NCI-H2227 (cell line): ENCODE results near the gene SP4.
"Not testable (repeated sequence)": the region's sequence is repeated elsewhere in the genome, so short reads cannot be mapped to it uniquely, and the experiment has no call there.

Source experiments
- DNase-seq: peaks from one replicate; lab custom pipeline; 2025; ENCODE audit not compliant: unreplicated experiment; lab: John Stamatoyannopoulos, UW

The SP4 gene

GRCh38 chr7:21524680-21525079 is 96.8 kb downstream of the SP4 start:
- no peak for DNase-seq

GRCh38 chr7:21526007-21526406 is 98.1 kb downstream of the SP4 start:
- DNase-seq, result no peak

- no peak for DNase-seq
These were observed 98.6 kb downstream of the SP4 start for GRCh38 chr7:21526448-21526847.

- DNase-seq, result not testable (repeated sequence)
These were observed 104.6 kb downstream of the SP4 start for GRCh38 chr7:21532485-21532884.

- DNase-seq, result not testable (repeated sequence)
These were observed 105.8 kb downstream of the SP4 start for GRCh38 chr7:21533646-21534045.

GRCh38 chr7:21536445-21537118 is 108.7 kb downstream of the SP4 start:
- not testable (repeated sequence) for DNase-seq

GRCh38 chr7:21538936-21539495 is 111.1 kb downstream of the SP4 start:
- no peak for DNase-seq

- peak; percentile 84 for DNase-seq
These were observed 115.1 kb downstream of the SP4 start, which contains the start of gene DNAH11 for GRCh38 chr7:21542891-21543527. Gene DNAH11 (plus strand): TSS chr7:21543039. CDS start chr7:21543246, 207 bp downstream.

- DNase-seq, result peak; percentile 27
These were observed 115.8 kb downstream of the SP4 start for GRCh38 chr7:21543528-21544302.

- DNase-seq, result no peak
These were observed 116.4 kb downstream of the SP4 start for GRCh38 chr7:21544303-21544656.

GRCh38 chr7:21544715-21545114 is 116.8 kb downstream of the SP4 start:
- DNase-seq, result no peak

- DNase-seq, result no peak
These were observed 119.6 kb downstream of the SP4 start for GRCh38 chr7:21547501-21547900.

- DNase-seq, result no peak
These were observed 120.6 kb downstream of the SP4 start for GRCh38 chr7:21548491-21548890.

GRCh38 chr7:21550076-21550475 is 122.2 kb downstream of the SP4 start:
- no peak for DNase-seq

- no peak for DNase-seq
These were observed 123.1 kb downstream of the SP4 start for GRCh38 chr7:21550821-21551531.

GRCh38 chr7:21562385-21562784 is 134.5 kb downstream of the SP4 start:
- no peak for DNase-seq
